Measurements from ENCODE around the gene SETDB2.

The SETDB2 gene

GRCh38 chr13:49476529-49476928 is 32.5 kb downstream of the SETDB2 start:
- DNase-seq (ENCODE audit: low read depth) = no peak

GRCh38 chr13:49481788-49482187 is 37.7 kb downstream of the SETDB2 start:
- no peak for DNase-seq (ENCODE audit: low read depth)

GRCh38 chr13:49488563-49488962 is 44.5 kb downstream of the SETDB2 start:
- no peak for DNase-seq (ENCODE audit: low read depth)

- no peak for DNase-seq (ENCODE audit: low read depth)
Measured at GRCh38 chr13:49494645-49495044, 50.6 kb downstream of the SETDB2 start.

GRCh38 chr13:49495783-49496762 is 52.0 kb downstream of the SETDB2 start, which contains the start of gene PHF11:
Gene PHF11 (plus strand): TSS chr13:49495953. CDS start chr13:49496002, 49 bp downstream.
- DNase-seq (ENCODE audit: low read depth) = peak; percentile 85

- DNase-seq (ENCODE audit: low read depth) = peak; percentile 48
Measured at GRCh38 chr13:49496837-49497236, 52.8 kb downstream of the SETDB2 start.

- no peak for DNase-seq (ENCODE audit: low read depth)
Measured at GRCh38 chr13:49497272-49497671, 53.2 kb downstream of the SETDB2 start.

GRCh38 chr13:49498206-49498605 is 54.1 kb downstream of the SETDB2 start:
- DNase-seq (ENCODE audit: low read depth) = no peak

- DNase-seq (ENCODE audit: low read depth) = peak; percentile 3
Measured at GRCh38 chr13:49499889-49500660, 56.0 kb downstream of the SETDB2 start.

- DNase-seq (ENCODE audit: low read depth) = no peak
Measured at GRCh38 chr13:49502954-49503353, 58.9 kb downstream of the SETDB2 start.

GRCh38 chr13:49503951-49504350 is 59.9 kb downstream of the SETDB2 start:
- no peak for DNase-seq (ENCODE audit: low read depth)

- DNase-seq (ENCODE audit: low read depth) = no peak
Measured at GRCh38 chr13:49512578-49512977, 68.5 kb downstream of the SETDB2 start.

GRCh38 chr13:49516467-49516866 is 72.4 kb downstream of the SETDB2 start:
- no peak for DNase-seq (ENCODE audit: low read depth)

- DNase-seq (ENCODE audit: low read depth) = no peak
Measured at GRCh38 chr13:49517461-49517860, 73.4 kb downstream of the SETDB2 start.

GRCh38 chr13:49521224-49521623 is 77.2 kb downstream of the SETDB2 start:
- DNase-seq (ENCODE audit: low read depth) = no peak

GRCh38 chr13:49524740-49525501 is 80.8 kb downstream of the SETDB2 start:
- no peak for DNase-seq (ENCODE audit: low read depth)

- no peak for DNase-seq (ENCODE audit: low read depth)
Measured at GRCh38 chr13:49527123-49527522, 83.0 kb downstream of the SETDB2 start.

- DNase-seq (ENCODE audit: low read depth) = no peak
Measured at GRCh38 chr13:49528161-49528560, 84.1 kb downstream of the SETDB2 start.

- no peak for DNase-seq (ENCODE audit: low read depth)
Measured at GRCh38 chr13:49530457-49530856, 86.4 kb downstream of the SETDB2 start.

GRCh38 chr13:49532593-49532992 is 88.5 kb downstream of the SETDB2 start:
- DNase-seq (ENCODE audit: low read depth) = no peak

GRCh38 chr13:49533011-49533410 is 88.9 kb downstream of the SETDB2 start:
- DNase-seq (ENCODE audit: low read depth) = no peak
